Natural killer cell (primary cell): ENCODE results near the gene ZNF514. TPM values are rescaled to one million over a fixed set of nuclear protein-coding genes. Genes with fewer than 3 reads are reported as not detected.
"Not testable (repeated sequence)": the region's sequence is repeated elsewhere in the genome, so short reads cannot be mapped to it uniquely, and the experiment has no call there.

ENCODE experiments used
- ATAC-seq, 3 donors: fragments of 150-1000 bp in 2 of 3; fragments of 200-7000 bp in 1 of 3; cut with Tn5 transposase; 1 replicate in 1 of 3; 2 replicates in 2 of 3; pipeline ENCODE4 v1.10.0; 2021; ENCODE audit warnings: mild to moderate bottlenecking in 2 of 3, moderate library complexity in 2 of 3
- DNase-seq, 2 donors: peaks; one replicate each; pipeline versions ENCODE4 v3.0.0 to v3.0.0-alpha.2; 2013 to 2021; ENCODE audit warnings: mixed read lengths in 1 of 2
- H3K27ac ChIP-seq: one replicate; pipeline ENCODE4 v1.5.1; 2013; ENCODE audit warnings: mild to moderate bottlenecking, low read length
- H3K27me3 ChIP-seq: one replicate; pipeline ENCODE4 v1.6.1; 2013; ENCODE audit warnings: low read length; ENCODE audit not compliant: control insufficient read depth, insufficient read depth
- H3K36me3 ChIP-seq: one replicate; pipeline ENCODE4 v1.6.1; 2013; ENCODE audit warnings: low read length; ENCODE audit not compliant: control insufficient read depth, insufficient read depth
- H3K4me1 ChIP-seq: one replicate; pipeline ENCODE4 v1.6.1; 2013; ENCODE audit warnings: low read length; ENCODE audit not compliant: control insufficient read depth, insufficient read depth
- H3K4me3 ChIP-seq: one replicate; pipeline ENCODE4 v1.5.1; 2013; ENCODE audit warnings: low read length
- H3K9me3 ChIP-seq: one replicate; pipeline ENCODE4 v1.6.1; 2013; ENCODE audit warnings: low read length; ENCODE audit not compliant: control insufficient read depth, insufficient read depth
- H3K27ac Mint-ChIP-seq, 2 donors: one replicate each; pipeline ENCODE4 v1.8.0; 2022; ENCODE audit warnings: mild to moderate bottlenecking in 2 of 2, mixed read lengths in 2 of 2, moderate library complexity in 1 of 2
- H3K27me3 Mint-ChIP-seq, 2 donors: one replicate each; pipeline ENCODE4 v1.8.0; 2022; ENCODE audit warnings: low read depth in 2 of 2, mixed read lengths in 2 of 2
- H3K36me3 Mint-ChIP-seq: one replicate; pipeline ENCODE4 v1.8.0; 2022; ENCODE audit warnings: mixed read lengths
- H3K4me1 Mint-ChIP-seq, 2 donors: one replicate each; pipeline ENCODE4 v1.8.0; 2022; ENCODE audit warnings: mixed read lengths in 2 of 2
- H3K4me3 Mint-ChIP-seq: one replicate; pipeline ENCODE4 v1.8.0; 2022; ENCODE audit warnings: mild to moderate bottlenecking, moderate library complexity, mixed read lengths
- H3K9me3 Mint-ChIP-seq, 2 donors: one replicate each; pipeline ENCODE4 v1.8.0; 2022; ENCODE audit warnings: mixed read lengths in 2 of 2
- CTCF ChIP-seq: fragments of 200-600 bp; IDR thresholded peaks from one replicate; pipeline ENCODE4 v1.8.0; 2022; ENCODE audit warnings: antibody characterized with exemption
- whole genome bisulfite sequencing: methylation state at CpG from one replicate; pipeline ENCODE4 v1.1.7; 2013; ENCODE audit warnings: missing lambda C conversion rate; ENCODE audit not compliant: insufficient coverage; 5-methylcytosine and 5-hydroxymethylcytosine counted together
- intact Hi-C: fragments of 100-400 bp; cut with micrococcal nuclease; formaldehyde crosslinking; loops from one replicate; pipeline ENCODE4 v1.14.2; 2022
- total RNA-seq, 4 donors: library from RNA; stranded (reverse); fragments of 120-200 nt in 1 of 4; gene quantifications; one replicate each; pipeline versions ENCODE4 v1.2.3 to v1.2.4, GENCODE V29; 2013 to 2022

Gene ZNF514
- total RNA-seq, 3 donors from 2014 or later (not counting 1 experiment from before 2014, with no cell fraction given) = 12.4 to 26.0 (median 12.8) TPM

- H3K27ac ChIP-seq = no peak overlapping the region
- Mint-ChIP-seq H3K27me3 (no peaks in the 10 kb centered on the region), H3K36me3 (peaks cover 41% of the 10 kb centered on the region), H3K4me3 (no peak overlapping the region), H3K9me3 (no peaks in the 10 kb centered on the region), H3K4me1 (no peaks in the 10 kb centered on the region), H3K27ac (peak overlapping the region in 1 of 2 donors; percentile 69)
- H3K9me3 ChIP-seq = no peaks in the 10 kb centered on the region
- DNase-seq = no peak
- H3K36me3 ChIP-seq = peaks cover 88% of the 10 kb centered on the region
- no peaks in the 10 kb centered on the region for H3K4me1 ChIP-seq
- WGBS = 97% methylated on average over 2 of the region's 2 CpGs
- TF ChIP-seq CTCF = no peak
- ATAC-seq = no peak
- H3K27me3 ChIP-seq = no peaks in the 10 kb centered on the region
- no peak overlapping the region for H3K4me3 ChIP-seq
- intact Hi-C loops = no loop called here
Observed at GRCh38 chr2:95106081-95106480, 53.6 kb downstream of the ZNF514 start.

GRCh38 chr2:95104606-95105005, 55.0 kb downstream of the ZNF514 start:
- Mint-ChIP-seq H3K27ac (no peak overlapping the region), H3K4me1 (peaks cover 0 to 5% of the 10 kb centered on the region in 2 donors), H3K27me3 (no peaks in the 10 kb centered on the region), H3K4me3 (no peak overlapping the region), H3K36me3 (peaks cover 50% of the 10 kb centered on the region), H3K9me3 (no peaks in the 10 kb centered on the region)
- Histone ChIP-seq H3K27ac (no peak overlapping the region), H3K27me3 (no peaks in the 10 kb centered on the region), H3K4me1 (no peaks in the 10 kb centered on the region), H3K9me3 (no peaks in the 10 kb centered on the region), H3K4me3 (no peak overlapping the region), H3K36me3 (peaks cover 91% of the 10 kb centered on the region)
- no peak for ATAC-seq
- intact Hi-C loops = no loop called here
- DNase-seq = no peak
- no peak for TF ChIP-seq CTCF
- WGBS = 98% methylated on average over 8 of the region's 8 CpGs

DNA sequence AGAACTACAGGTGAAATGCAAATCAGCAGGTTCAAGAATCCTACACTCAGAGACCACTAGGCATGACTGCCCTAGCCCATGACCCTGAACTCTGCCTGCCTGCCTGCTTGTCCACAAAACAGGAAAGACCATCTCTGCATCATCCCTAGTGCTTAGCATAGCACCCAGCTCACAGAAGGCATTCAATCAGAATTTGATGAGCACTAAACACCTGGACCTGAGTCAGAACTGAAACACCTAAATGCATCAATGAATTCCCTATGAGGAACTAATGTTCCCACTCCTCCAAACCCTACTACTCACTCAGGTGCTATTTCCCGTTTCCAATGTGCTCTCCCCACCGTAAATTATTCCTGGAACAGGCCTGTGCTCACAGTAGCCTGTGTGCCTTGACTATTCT, 59.7 kb downstream of the ZNF514 start:
- H3K4me3 ChIP-seq = no peak overlapping the region
- WGBS = 94% methylated on average over 2 of the region's 2 CpGs
- H3K4me1 Mint-ChIP-seq = peaks cover 20 to 26% of the 10 kb centered on the region in 2 donors
- H3K27ac Mint-ChIP-seq = peak overlapping the region in 1 of 2 donors; percentile 14
- ATAC-seq = no peak
- no peaks in the 10 kb centered on the region for H3K4me1 ChIP-seq
- H3K9me3 ChIP-seq = no peaks in the 10 kb centered on the region
- TF ChIP-seq CTCF = no peak
- no peak overlapping the region for H3K27ac ChIP-seq
- no peaks in the 10 kb centered on the region for H3K27me3 ChIP-seq
- no peak overlapping the region for H3K4me3 Mint-ChIP-seq
- intact Hi-C loops = no loop called here
- H3K36me3 ChIP-seq = peaks cover 52% of the 10 kb centered on the region
- H3K36me3 Mint-ChIP-seq = peaks cover 26% of the 10 kb centered on the region
- no peaks in the 10 kb centered on the region for H3K9me3 Mint-ChIP-seq
- H3K27me3 Mint-ChIP-seq = no peaks in the 10 kb centered on the region
- DNase-seq = no peak

- H3K4me1 ChIP-seq, DNase-seq, H3K27me3 Mint-ChIP-seq, H3K27ac Mint-ChIP-seq, H3K4me3 ChIP-seq, H3K27ac ChIP-seq, H3K9me3 Mint-ChIP-seq, H3K9me3 ChIP-seq, ATAC-seq, intact Hi-C loops, H3K27me3 ChIP-seq, H3K4me3 Mint-ChIP-seq: not testable (repeated sequence)
- H3K36me3 Mint-ChIP-seq = peaks cover 18% of the 10 kb centered on the region
- peaks cover 36% of the 10 kb centered on the region for H3K36me3 ChIP-seq
- peaks cover 31 to 40% of the 10 kb centered on the region in 2 donors for H3K4me1 Mint-ChIP-seq
- WGBS = no CpG with 5 or more reads among the region's 5 CpGs
Observed at GRCh38 chr2:95098273-95098672, 61.4 kb downstream of the ZNF514 start.

Other genes starting within 250 kb of the ZNF514 start
- gene MAL, start 134.1 kb downstream of the ZNF514 start, total RNA-seq = 1 to 10 TPM in 2 of 3 donors, under 1 TPM in 1; 0.54 to 3.3 (median 1.8) TPM
- 10 to 100 TPM; 26.4 to 40.0 (median 29.8) TPM for gene MRPS5, start 38.0 kb downstream of the ZNF514 start, total RNA-seq
- 1 to 10 TPM in 2 of 3 donors, under 1 TPM in 1; 0.96 to 2.7 (median 2.4) TPM for gene ZNF2, start 6.0 kb upstream of the ZNF514 start, total RNA-seq
- gene ZNF892, start 47.7 kb upstream of the ZNF514 start, total RNA-seq = 1 to 10 TPM; 2.9 to 4.6 (median 3.2) TPM
- gene PROM2, start 114.6 kb upstream of the ZNF514 start, total RNA-seq = 1 to 10 TPM in 1 of 3 donors, under 1 TPM in 2; 0.64 to 1.1 (median 0.70) TPM
- 1 to 10 TPM in 1 of 3 donors, under 1 TPM in 1, not detected in 1; 0.52 to 1.4 TPM for gene KCNIP3, start 137.5 kb upstream of the ZNF514 start, total RNA-seq
- gene FAHD2A, start 242.9 kb upstream of the ZNF514 start, total RNA-seq = 10 to 100 TPM; 21.6 to 25.4 (median 22.0) TPM